ENCODE measurements around the gene DISC1. TPM values are rescaled to one million over a fixed set of nuclear protein-coding genes. Genes with fewer than 3 reads are reported as not detected.

The DISC1 gene
- total RNA-seq, 1 experiment from 2014 or later: 2.8 TPM

- H3K4me3 ChIP-seq: no peak overlapping the region
- no peaks in the 10 kb centered on the region for H3K36me3 ChIP-seq
- no peak for DNase-seq
- no peaks in the 10 kb centered on the region; the same call in none of the 2 replicates for H3K9me3 ChIP-seq
- H3K27me3 ChIP-seq: no peaks in the 10 kb centered on the region
Observed at GRCh38 chr1:231670755-231671154, 44.2 kb downstream of the DISC1 start.

GRCh38 chr1:231674575-231674974 lies 48.0 kb downstream of the DISC1 start:
- Histone ChIP-seq H3K9me3 (no peaks in the 10 kb centered on the region; the same call in none of the 2 replicates), H3K27me3 (no peaks in the 10 kb centered on the region), H3K4me3 (no peak overlapping the region), H3K36me3 (no peaks in the 10 kb centered on the region)
- no peak for DNase-seq

- no peaks in the 10 kb centered on the region for H3K27me3 ChIP-seq
- no peak for DNase-seq
- no peaks in the 10 kb centered on the region; the same call in 1 of the 2 replicates for H3K9me3 ChIP-seq
- H3K4me3 ChIP-seq: no peak overlapping the region
- H3K36me3 ChIP-seq: no peaks in the 10 kb centered on the region
Observed at GRCh38 chr1:231676487-231676886, 49.9 kb downstream of the DISC1 start.

GRCh38 chr1:231677442-231677841 lies 50.9 kb downstream of the DISC1 start:
- Histone ChIP-seq H3K4me3 (no peak overlapping the region), H3K36me3 (no peaks in the 10 kb centered on the region), H3K27me3 (no peaks in the 10 kb centered on the region), H3K9me3 (no peaks in the 10 kb centered on the region)
- no peak for DNase-seq

- H3K27me3 ChIP-seq: no peaks in the 10 kb centered on the region
- no peak for DNase-seq
Observed at GRCh38 chr1:231678011-231678432, 51.4 kb downstream of the DISC1 start.

GRCh38 chr1:231679109-231679508 lies 52.5 kb downstream of the DISC1 start:
- H3K36me3 ChIP-seq: no peaks in the 10 kb centered on the region
- no peaks in the 10 kb centered on the region for H3K9me3 ChIP-seq
- no peak overlapping the region for H3K4me3 ChIP-seq
- no peaks in the 10 kb centered on the region for H3K27me3 ChIP-seq
- DNase-seq: peak; percentile 34

More at GRCh38 chr1:231678011-231678432, 51.4 kb downstream of the DISC1 start:
- H3K36me3 ChIP-seq: no peaks in the 10 kb centered on the region
- no peaks in the 10 kb centered on the region for H3K9me3 ChIP-seq
- no peak overlapping the region for H3K4me3 ChIP-seq

GRCh38 chr1:231681006-231681405 lies 54.4 kb downstream of the DISC1 start:
- Histone ChIP-seq H3K27me3 (no peaks in the 10 kb centered on the region), H3K4me3 (no peak overlapping the region), H3K9me3 (peaks cover 1% of the 10 kb centered on the region), H3K36me3 (no peaks in the 10 kb centered on the region)
- DNase-seq: no peak

- no peak for DNase-seq
- H3K27me3 ChIP-seq: no peaks in the 10 kb centered on the region
- H3K9me3 ChIP-seq: peaks cover 13% of the 10 kb centered on the region
- H3K4me3 ChIP-seq: no peak overlapping the region
- no peaks in the 10 kb centered on the region for H3K36me3 ChIP-seq
Observed at GRCh38 chr1:231682779-231683178, 56.2 kb downstream of the DISC1 start.

- H3K4me3 ChIP-seq: no peak overlapping the region
- no peaks in the 10 kb centered on the region for H3K27me3 ChIP-seq
- H3K36me3 ChIP-seq: no peaks in the 10 kb centered on the region
- peak; percentile 35 for DNase-seq
- peaks cover 13% of the 10 kb centered on the region for H3K9me3 ChIP-seq
Observed at GRCh38 chr1:231683439-231684165, 57.0 kb downstream of the DISC1 start.

GRCh38 chr1:231684356-231685244 lies 58.0 kb downstream of the DISC1 start:
- no peak overlapping the region for H3K4me3 ChIP-seq
- peak; percentile 30 for DNase-seq

GRCh38 chr1:231686384-231686783 lies 59.8 kb downstream of the DISC1 start:
- H3K4me3 ChIP-seq: no peak overlapping the region
- peaks cover 13% of the 10 kb centered on the region for H3K9me3 ChIP-seq
- H3K36me3 ChIP-seq: no peaks in the 10 kb centered on the region
- no peak for DNase-seq
- no peaks in the 10 kb centered on the region for H3K27me3 ChIP-seq

More at GRCh38 chr1:231684356-231685244, 58.0 kb downstream of the DISC1 start:
- Histone ChIP-seq H3K9me3 (peaks cover 13% of the 10 kb centered on the region), H3K36me3 (no peaks in the 10 kb centered on the region), H3K27me3 (no peaks in the 10 kb centered on the region)

GRCh38 chr1:231688989-231689388 lies 62.4 kb downstream of the DISC1 start:
- Histone ChIP-seq H3K36me3 (no peaks in the 10 kb centered on the region), H3K9me3 (peaks cover 13% of the 10 kb centered on the region), H3K27me3 (no peaks in the 10 kb centered on the region), H3K4me3 (no peak overlapping the region)
- no peak for DNase-seq

GRCh38 chr1:231690059-231690458 lies 63.5 kb downstream of the DISC1 start:
- H3K27me3 ChIP-seq: no peaks in the 10 kb centered on the region
- H3K9me3 ChIP-seq: peaks cover 13% of the 10 kb centered on the region
- no peak overlapping the region for H3K4me3 ChIP-seq
- DNase-seq: no peak
- no peaks in the 10 kb centered on the region for H3K36me3 ChIP-seq

GRCh38 chr1:231691618-231692259 lies 65.1 kb downstream of the DISC1 start:
- peak; percentile 62 for DNase-seq
- no peak overlapping the region for H3K4me3 ChIP-seq
- H3K36me3 ChIP-seq: no peaks in the 10 kb centered on the region
- no peaks in the 10 kb centered on the region for H3K27me3 ChIP-seq
- H3K9me3 ChIP-seq: peaks cover 4% of the 10 kb centered on the region; the same call in 1 of the 2 replicates

- H3K27me3 ChIP-seq: no peaks in the 10 kb centered on the region
- H3K9me3 ChIP-seq: no peaks in the 10 kb centered on the region
- no peaks in the 10 kb centered on the region for H3K36me3 ChIP-seq
- no peak for DNase-seq
- H3K4me3 ChIP-seq: no peak overlapping the region
Observed at GRCh38 chr1:231693361-231694074, 66.9 kb downstream of the DISC1 start.

GRCh38 chr1:231694075-231694431 lies 67.5 kb downstream of the DISC1 start:
- no peaks in the 10 kb centered on the region for H3K9me3 ChIP-seq
- H3K27me3 ChIP-seq: no peaks in the 10 kb centered on the region
- no peak for DNase-seq
- H3K4me3 ChIP-seq: no peak overlapping the region
- H3K36me3 ChIP-seq: no peaks in the 10 kb centered on the region

Measured in MG63 (cell line).